Endodermal cell (in vitro differentiated cells): Measurements from ENCODE around the gene C16orf74. TPM values are rescaled to one million over a fixed set of nuclear protein-coding genes. Genes with fewer than 3 reads are reported as not detected.

Source experiments
- DNase-seq: peaks from one replicate; pipeline ENCODE4 v3.0.0-alpha.2; 2017
- H3K27ac ChIP-seq: 2 replicates; pipeline ENCODE4 v1.5.1; 2013; ENCODE audit warnings: mild to moderate bottlenecking, low read depth, low read length, moderate library complexity
- H3K27me3 ChIP-seq: 2 replicates; pipeline ENCODE4 v1.6.1; 2013; ENCODE audit warnings: mild to moderate bottlenecking, low read length, moderate library complexity; ENCODE audit not compliant: insufficient read depth, control insufficient read depth, poor library complexity, severe bottlenecking
- H3K36me3 ChIP-seq: 2 replicates; pipeline ENCODE4 v1.7.0; 2013; ENCODE audit warnings: mild to moderate bottlenecking, low read length, moderate library complexity; ENCODE audit not compliant: control insufficient read depth, insufficient read depth
- H3K4me1 ChIP-seq: one replicate; pipeline ENCODE4 v1.7.0; 2013; ENCODE audit warnings: low read length; ENCODE audit not compliant: control insufficient read depth, insufficient read depth
- H3K4me3 ChIP-seq: 2 replicates; pipeline ENCODE4 v1.5.1; 2013; ENCODE audit warnings: mild to moderate bottlenecking, low read length, moderate library complexity
- H3K9ac ChIP-seq: 2 replicates; pipeline ENCODE4 v1.6.1; 2013; ENCODE audit warnings: mild to moderate bottlenecking, low read length, moderate library complexity; ENCODE audit not compliant: poor library complexity, severe bottlenecking; ENCODE audit errors: extremely low read depth
- H3K9me3 ChIP-seq: 2 replicates; pipeline ENCODE4 v1.6.1; 2013; ENCODE audit warnings: mild to moderate bottlenecking, low read length, moderate library complexity; ENCODE audit not compliant: control insufficient read depth
- H3K27ac Mint-ChIP-seq: 2 replicates; pipeline ENCODE4 v1.8.0; 2020; ENCODE audit warnings: mixed read lengths
- H3K27me3 Mint-ChIP-seq: 2 replicates; pipeline ENCODE4 v1.8.0; 2021; ENCODE audit warnings: mild to moderate bottlenecking, mixed read lengths; ENCODE audit not compliant: insufficient read depth
- H3K36me3 Mint-ChIP-seq: 2 replicates; pipeline ENCODE4 v1.8.0; 2020; ENCODE audit warnings: low read depth, mixed read lengths
- H3K4me1 Mint-ChIP-seq: 2 replicates; pipeline ENCODE4 v1.8.0; 2020; ENCODE audit warnings: mixed read lengths
- H3K4me3 Mint-ChIP-seq: 2 replicates; pipeline ENCODE4 v1.8.0; 2020; ENCODE audit warnings: mild to moderate bottlenecking, moderate library complexity, mixed read lengths
- H3K9me3 Mint-ChIP-seq: 2 replicates; pipeline ENCODE4 v1.8.0; 2020; ENCODE audit warnings: mild to moderate bottlenecking, mixed read lengths
- CTCF ChIP-seq: fragments of 200-600 bp; sonication (generic); conservative IDR thresholded peaks from 2 replicates; pipeline ENCODE4 v1.5.0; 2021; ENCODE audit warnings: antibody characterized with exemption, mild to moderate bottlenecking
- WGBS, 2 experiments: methylation state at CpG; one replicate each; pipeline versions ENCODE4 v1.1.5 to v1.1.7; 2013; ENCODE audit warnings: missing lambda C conversion rate in 2 of 2, mixed read lengths in 1 of 2; ENCODE audit not compliant: insufficient coverage in 1 of 2, insufficient read length in 1 of 2; 5-methylcytosine and 5-hydroxymethylcytosine counted together
- total RNA-seq, 2 donors: library from RNA; stranded (reverse); fragmentation: NEBNext Ultra II Directional in 1 of 2; extraction: Animal tissue kit (Norgen Biotek cat#: 25700) in 1 of 2; gene quantifications; 2 replicates in 1 of 2; 3 replicates in 1 of 2; pipeline ENCODE4 v1.2.1, GENCODE V29; 2021

Gene C16orf74
- total RNA-seq, 2 donors from 2014 or later: 3.6 to 7.4 TPM

GRCh38 chr16:85759631-85760419 lies 8.9 kb upstream of the C16orf74 start:
- Histone ChIP-seq H3K9ac (no peak overlapping the region), H3K4me1 (no peaks in the 10 kb centered on the region), H3K27ac (no peak overlapping the region), H3K4me3 (no peak overlapping the region), H3K36me3 (no peaks in the 10 kb centered on the region), H3K9me3 (no peaks in the 10 kb centered on the region), H3K27me3 (no peaks in the 10 kb centered on the region)
- peak; percentile 71 for TF ChIP-seq CTCF
- peak; percentile 80 for DNase-seq
- peaks cover 2% of the 10 kb centered on the region for H3K27me3 Mint-ChIP-seq
- no peak overlapping the region for H3K4me3 Mint-ChIP-seq
- no peaks in the 10 kb centered on the region for H3K4me1 Mint-ChIP-seq
- H3K36me3 Mint-ChIP-seq: no peaks in the 10 kb centered on the region
- H3K27ac Mint-ChIP-seq: no peak overlapping the region
- H3K9me3 Mint-ChIP-seq: no peaks in the 10 kb centered on the region
- 90 to 92% methylated on average over 11 to 20 of the region's 20 CpGs for WGBS, 2 experiments

GRCh38 chr16:85759136-85759535 lies 8.2 kb upstream of the C16orf74 start:
- H3K27me3 ChIP-seq: no peaks in the 10 kb centered on the region
- H3K27ac ChIP-seq: no peak overlapping the region
- no peak for DNase-seq
- H3K36me3 ChIP-seq: no peaks in the 10 kb centered on the region
- H3K4me1 Mint-ChIP-seq: no peaks in the 10 kb centered on the region
- H3K4me1 ChIP-seq: no peaks in the 10 kb centered on the region
- H3K9me3 ChIP-seq: no peaks in the 10 kb centered on the region
- no peaks in the 10 kb centered on the region for H3K9me3 Mint-ChIP-seq
- no peak overlapping the region for H3K27ac Mint-ChIP-seq
- WGBS, 2 experiments: 88 to 92% methylated on average over 4 to 16 of the region's 16 CpGs
- no peaks in the 10 kb centered on the region for H3K36me3 Mint-ChIP-seq
- H3K4me3 Mint-ChIP-seq: no peak overlapping the region
- H3K9ac ChIP-seq: no peak overlapping the region
- TF ChIP-seq CTCF: no peak
- no peak overlapping the region for H3K4me3 ChIP-seq
- peaks cover 2% of the 10 kb centered on the region for H3K27me3 Mint-ChIP-seq

- H3K9ac ChIP-seq: no peak overlapping the region
- H3K4me1 ChIP-seq: peaks cover 5% of the 10 kb centered on the region
- no peaks in the 10 kb centered on the region for H3K36me3 Mint-ChIP-seq
- no peaks in the 10 kb centered on the region for H3K9me3 Mint-ChIP-seq
- no peaks in the 10 kb centered on the region for H3K36me3 ChIP-seq
- H3K27me3 ChIP-seq: peaks cover 4% of the 10 kb centered on the region
- 88 to 98% methylated on average over 7 of the region's 7 CpGs for WGBS, 2 experiments
- peaks cover 9% of the 10 kb centered on the region for H3K4me1 Mint-ChIP-seq
- no peaks in the 10 kb centered on the region for H3K9me3 ChIP-seq
- H3K4me3 ChIP-seq: no peak overlapping the region
- no peak overlapping the region for H3K27ac Mint-ChIP-seq
- H3K27ac ChIP-seq: no peak overlapping the region
- DNase-seq: no peak
- H3K4me3 Mint-ChIP-seq: no peak overlapping the region
- TF ChIP-seq CTCF: no peak
- peaks cover 10% of the 10 kb centered on the region for H3K27me3 Mint-ChIP-seq
Measured at GRCh38 chr16:85757341-85757822, 6.5 kb upstream of the C16orf74 start.
